Trophoblast cell (in vitro differentiated cells and primary cell): ENCODE measurements around the gene FAAP100.

Experiments
- DNase-seq, 2 donors: peaks; one replicate each; pipeline ENCODE4 v3.0.0-alpha.2; 2016
- H2AFZ ChIP-seq: 2 replicates; pipeline ENCODE4 v1.6.1; 2013; ENCODE audit warnings: low read length, moderate library complexity, mild to moderate bottlenecking; ENCODE audit not compliant: insufficient read depth, poor library complexity
- H2AK5ac ChIP-seq: 2 replicates; pipeline ENCODE4 v1.6.1; 2013; ENCODE audit warnings: mild to moderate bottlenecking, low read length
- H2BK120ac ChIP-seq: 2 replicates; pipeline ENCODE4 v1.6.1; 2013; ENCODE audit warnings: low read length, mild to moderate bottlenecking, moderate library complexity; ENCODE audit not compliant: insufficient read depth, poor library complexity
- H2BK12ac ChIP-seq: 2 replicates; pipeline ENCODE4 v1.6.1; 2013; ENCODE audit warnings: mild to moderate bottlenecking, low read length, moderate library complexity
- H2BK5ac ChIP-seq: 2 replicates; pipeline ENCODE4 v1.6.1; 2013; ENCODE audit warnings: low read length, low read depth, moderate library complexity, mild to moderate bottlenecking; ENCODE audit not compliant: poor library complexity
- H3K14ac ChIP-seq: 2 replicates; pipeline ENCODE4 v1.6.1; 2013; ENCODE audit warnings: mild to moderate bottlenecking, low read length
- H3K18ac ChIP-seq: 2 replicates; pipeline ENCODE4 v1.6.1; 2013; ENCODE audit warnings: mild to moderate bottlenecking, low read length
- H3K23ac ChIP-seq: 2 replicates; pipeline ENCODE4 v1.6.1; 2013; ENCODE audit warnings: low read length
- H3K27ac ChIP-seq: 2 replicates; pipeline ENCODE4 v1.5.1; 2013; ENCODE audit warnings: low read depth, mild to moderate bottlenecking, inconsistent platforms, low read length, moderate library complexity
- H3K27me3 ChIP-seq: 2 replicates; pipeline ENCODE4 v1.6.1; 2013; ENCODE audit warnings: inconsistent platforms, mild to moderate bottlenecking, low read length, moderate library complexity; ENCODE audit not compliant: insufficient read depth
- H3K36me3 ChIP-seq, 2 experiments: 1 replicate in 1 of 2; 2 replicates in 1 of 2; pipeline ENCODE4 v1.6.1; 2013; ENCODE audit warnings: low read length in 2 of 2, mild to moderate bottlenecking in 2 of 2, moderate library complexity in 1 of 2; ENCODE audit not compliant: insufficient read depth in 2 of 2, control insufficient read depth in 1 of 2
- H3K4ac ChIP-seq: 2 replicates; pipeline ENCODE4 v1.6.1; 2013; ENCODE audit warnings: low read depth, mild to moderate bottlenecking, low read length, moderate library complexity
- H3K4me1 ChIP-seq, 2 experiments: 1 replicate in 1 of 2; 2 replicates in 1 of 2; pipeline ENCODE4 v1.6.1; 2013; ENCODE audit warnings: low read length in 2 of 2, mild to moderate bottlenecking in 2 of 2, moderate library complexity in 1 of 2; ENCODE audit not compliant: insufficient read depth in 2 of 2, control insufficient read depth in 1 of 2
- H3K4me2 ChIP-seq: 2 replicates; pipeline ENCODE4 v1.6.1; 2013; ENCODE audit warnings: inconsistent platforms, mild to moderate bottlenecking, low read length, moderate library complexity
- H3K4me3 ChIP-seq: 2 replicates; pipeline ENCODE4 v1.5.1; 2013; ENCODE audit warnings: mild to moderate bottlenecking, low read depth, low read length, inconsistent platforms
- H3K79me1 ChIP-seq: one replicate; pipeline ENCODE4 v1.6.1; 2013; ENCODE audit warnings: low read length
- H3K79me2 ChIP-seq: 2 replicates; pipeline ENCODE4 v1.6.1; 2013; ENCODE audit warnings: low read length, mild to moderate bottlenecking; ENCODE audit not compliant: control insufficient read depth, insufficient read depth, poor library complexity
- H3K9ac ChIP-seq: 2 replicates; pipeline ENCODE4 v1.6.1; 2013; ENCODE audit warnings: mild to moderate bottlenecking, low read length
- H3K9me3 ChIP-seq: 2 replicates; pipeline ENCODE4 v1.6.1; 2013; ENCODE audit warnings: low read depth, mild to moderate bottlenecking, control low read depth, inconsistent platforms, low read length; ENCODE audit not compliant: insufficient read depth
- H4K12ac ChIP-seq: 2 replicates; pipeline ENCODE4 v1.6.1; 2013; ENCODE audit warnings: low read depth, mild to moderate bottlenecking, low read length, moderate library complexity
- H4K8ac ChIP-seq: 2 replicates; pipeline ENCODE4 v1.6.1; 2013; ENCODE audit warnings: low read depth, mild to moderate bottlenecking, low read length, moderate library complexity
- H4K91ac ChIP-seq: one replicate; pipeline ENCODE4 v1.6.1; 2013; ENCODE audit warnings: low read depth, mild to moderate bottlenecking, low read length, moderate library complexity
- WGBS: extraction: QIAGEN DNeasy Blood & Tissue Kit; methylation state at CpG from one replicate; pipeline ENCODE4 v1.1.7; 2013; ENCODE audit warnings: missing lambda C conversion rate; ENCODE audit not compliant: insufficient read length, insufficient coverage; ENCODE audit errors: extremely low coverage; 5-methylcytosine and 5-hydroxymethylcytosine counted together

The FAAP100 gene

DNA sequence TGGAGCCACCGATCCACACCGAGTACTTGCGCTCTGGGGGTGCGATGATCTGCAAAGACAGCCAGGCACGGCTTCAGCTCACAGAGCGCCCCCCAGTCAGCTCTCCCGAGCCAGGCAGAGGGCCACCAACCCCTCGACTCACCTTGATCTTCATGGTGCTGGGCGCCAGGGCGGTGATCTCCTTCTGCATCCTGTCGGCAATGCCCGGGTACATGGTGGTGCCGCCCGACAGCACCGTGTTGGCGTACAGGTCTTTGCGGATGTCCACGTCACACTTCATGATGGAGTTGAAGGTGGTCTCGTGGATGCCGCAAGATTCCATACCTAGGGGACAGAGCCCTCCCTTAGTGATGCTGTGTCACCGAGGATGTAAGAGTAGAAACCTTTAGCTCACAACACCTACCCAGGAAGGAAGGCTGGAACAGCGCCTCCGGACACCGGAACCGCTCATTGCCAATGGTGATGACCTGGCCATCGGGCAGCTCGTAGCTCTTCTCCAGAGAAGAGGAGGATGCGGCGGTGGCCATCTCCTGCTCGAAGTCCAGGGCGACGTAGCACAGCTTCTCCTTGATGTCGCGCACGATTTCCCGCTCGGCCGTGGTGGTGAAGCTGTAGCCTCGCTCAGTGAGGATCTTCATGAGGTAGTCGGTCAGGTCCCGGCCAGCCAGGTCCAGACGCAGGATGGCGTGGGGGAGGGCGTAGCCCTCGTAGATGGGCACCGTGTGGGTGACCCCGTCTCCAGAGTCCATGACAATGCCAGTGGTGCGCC, 41.2 kb downstream of the FAAP100 start:
- no CpG with 5 or more reads among the region's 48 CpGs for WGBS
- no peak overlapping the region for H2AFZ ChIP-seq

DNA sequence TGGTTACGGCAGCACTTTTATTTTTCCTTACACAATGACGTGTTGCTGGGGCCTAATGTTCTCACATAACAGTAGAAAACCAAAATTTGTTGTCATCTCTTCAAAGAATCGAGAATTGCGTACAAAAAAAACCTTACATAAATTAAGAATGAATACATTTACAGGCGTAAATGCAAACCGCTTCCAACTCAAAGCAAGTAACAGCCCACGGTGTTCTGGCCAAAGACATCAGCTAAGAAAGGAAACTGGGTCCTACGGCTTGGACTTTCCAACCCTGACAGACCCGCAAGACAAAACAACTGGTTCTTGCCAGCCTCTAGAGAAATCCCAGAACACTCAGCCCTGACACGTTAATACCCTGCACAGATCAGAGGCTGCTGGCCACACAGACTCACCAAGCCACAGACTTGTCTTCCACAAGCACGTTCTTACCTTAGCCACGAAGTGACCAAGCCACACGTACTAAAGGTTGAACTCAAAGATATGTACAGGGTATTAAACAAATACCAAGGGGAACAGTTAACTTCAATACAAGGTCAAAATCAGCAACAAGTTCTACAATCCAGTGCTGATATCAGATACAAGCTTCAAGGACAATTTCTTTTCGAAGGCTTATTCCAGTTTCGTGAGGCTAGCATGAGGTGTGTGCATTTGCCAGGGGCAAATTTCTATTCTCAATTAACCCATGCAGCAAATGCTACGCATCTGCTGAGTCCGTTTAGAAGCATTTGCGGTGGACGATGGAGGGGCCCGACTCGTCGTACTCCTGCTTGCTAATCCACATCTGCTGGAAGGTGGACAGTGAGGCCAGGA, 42.0 kb downstream of the FAAP100 start:
- Histone ChIP-seq H3K4me1 (peaks cover 3 to 6% of the 10 kb centered on the region in 2 experiments), H3K79me2 (peaks cover 42% of the 10 kb centered on the region), H3K4me2 (peak overlapping the region; percentile 70), H3K36me3 (peaks cover 30 to 38% of the 10 kb centered on the region in 2 experiments), H4K91ac (no peak overlapping the region), H3K27me3 (no peaks in the 10 kb centered on the region), H4K12ac (no peak overlapping the region), H3K18ac (no peak overlapping the region), H3K23ac (no peak overlapping the region), H2BK12ac (no peak overlapping the region), H4K8ac (no peak overlapping the region), H3K9me3 (peaks cover 8% of the 10 kb centered on the region), H2BK120ac (no peak overlapping the region), H3K79me1 (peaks cover 26% of the 10 kb centered on the region), H2AFZ (no peak overlapping the region), H3K4me3 (peak overlapping the region; percentile 94), H3K4ac (peak overlapping the region; percentile 82), H2BK5ac (peak overlapping the region; percentile 22), H3K9ac (peak overlapping the region; percentile 90), H2AK5ac (no peak overlapping the region), H3K27ac (peak overlapping the region; percentile 10), H3K14ac (no peak overlapping the region)
- peak in 1 of 2 donors; percentile 39 for DNase-seq
- WGBS: no CpG with 5 or more reads among the region's 22 CpGs

More for the DNA sequence above, 41.2 kb downstream of the FAAP100 start:
- Histone ChIP-seq H3K23ac (no peak overlapping the region), H4K91ac (no peak overlapping the region), H3K9ac (peak overlapping the region; percentile 90), H3K27ac (no peak overlapping the region), H3K79me1 (peaks cover 29% of the 10 kb centered on the region), H3K79me2 (peaks cover 45% of the 10 kb centered on the region), H3K4me3 (peak overlapping the region; percentile 94), H2BK12ac (no peak overlapping the region), H3K14ac (no peak overlapping the region), H3K18ac (no peak overlapping the region), H3K27me3 (no peaks in the 10 kb centered on the region), H3K36me3 (peaks cover 30 to 38% of the 10 kb centered on the region in 2 experiments), H3K9me3 (peaks cover 8% of the 10 kb centered on the region), H3K4me2 (peak overlapping the region; percentile 70), H2AK5ac (no peak overlapping the region), H4K8ac (no peak overlapping the region), H3K4ac (peak overlapping the region; percentile 82), H4K12ac (no peak overlapping the region), H2BK5ac (no peak overlapping the region), H2BK120ac (no peak overlapping the region), H3K4me1 (peaks cover 10 to 11% of the 10 kb centered on the region in 2 experiments)
- DNase-seq: peak in 1 of 2 donors; percentile 24

DNA sequence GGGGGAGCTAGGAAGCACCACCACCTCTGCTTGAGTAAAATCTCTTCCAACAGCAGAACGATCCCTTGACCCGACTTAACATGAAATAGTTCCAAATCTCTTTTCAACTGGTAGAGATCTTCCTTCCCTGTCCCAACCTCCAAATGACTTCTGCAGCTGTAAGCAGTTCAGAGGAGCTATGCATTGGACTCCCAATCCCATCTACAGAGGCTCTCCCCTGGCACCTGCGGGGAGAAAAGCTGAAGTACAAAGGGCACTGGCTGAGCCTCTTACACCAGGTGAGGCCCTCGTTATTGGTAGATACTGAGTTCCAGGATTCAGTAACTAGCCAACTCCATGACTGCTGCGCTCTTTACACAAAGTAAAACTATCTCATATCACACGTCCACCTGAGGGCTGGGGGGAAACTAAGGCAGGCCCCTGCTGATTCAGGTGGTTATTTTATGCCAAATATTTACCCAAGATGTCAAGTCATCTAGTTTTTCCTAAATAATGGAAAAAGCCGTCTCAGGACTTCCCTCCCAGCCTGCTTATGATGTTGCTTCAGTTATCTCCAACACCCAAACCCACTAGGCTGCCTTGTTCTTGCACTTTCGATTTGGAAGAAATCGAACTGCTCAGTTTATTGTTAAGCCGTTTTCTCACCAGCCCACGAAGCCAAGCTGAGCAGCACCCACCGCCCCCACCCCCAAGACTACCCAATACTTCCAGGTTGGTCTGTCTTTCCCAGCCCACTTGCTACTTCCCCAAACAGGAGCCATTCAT, 42.8 kb downstream of the FAAP100 start:
- Histone ChIP-seq H3K36me3 (peaks cover 30 to 38% of the 10 kb centered on the region in 2 experiments), H2BK5ac (peak overlapping the region; percentile 22), H3K4me2 (peak overlapping the region; percentile 70), H3K14ac (no peak overlapping the region), H4K8ac (no peak overlapping the region), H3K18ac (no peak overlapping the region), H3K79me1 (peaks cover 21% of the 10 kb centered on the region), H4K12ac (no peak overlapping the region), H3K9me3 (peaks cover 8% of the 10 kb centered on the region), H3K4ac (peak overlapping the region; percentile 70), H3K27me3 (no peaks in the 10 kb centered on the region), H4K91ac (no peak overlapping the region), H2AFZ (no peak overlapping the region), H3K23ac (no peak overlapping the region), H3K4me1 (peaks cover 3 to 6% of the 10 kb centered on the region in 2 experiments), H3K9ac (peak overlapping the region; percentile 57), H3K79me2 (peaks cover 39% of the 10 kb centered on the region), H3K27ac (peak overlapping the region; percentile 10), H2BK120ac (no peak overlapping the region), H3K4me3 (peak overlapping the region; percentile 63), H2AK5ac (no peak overlapping the region), H2BK12ac (no peak overlapping the region)
- WGBS: no CpG with 5 or more reads among the region's 12 CpGs
- peak; percentile 48 to 63 for DNase-seq

DNA sequence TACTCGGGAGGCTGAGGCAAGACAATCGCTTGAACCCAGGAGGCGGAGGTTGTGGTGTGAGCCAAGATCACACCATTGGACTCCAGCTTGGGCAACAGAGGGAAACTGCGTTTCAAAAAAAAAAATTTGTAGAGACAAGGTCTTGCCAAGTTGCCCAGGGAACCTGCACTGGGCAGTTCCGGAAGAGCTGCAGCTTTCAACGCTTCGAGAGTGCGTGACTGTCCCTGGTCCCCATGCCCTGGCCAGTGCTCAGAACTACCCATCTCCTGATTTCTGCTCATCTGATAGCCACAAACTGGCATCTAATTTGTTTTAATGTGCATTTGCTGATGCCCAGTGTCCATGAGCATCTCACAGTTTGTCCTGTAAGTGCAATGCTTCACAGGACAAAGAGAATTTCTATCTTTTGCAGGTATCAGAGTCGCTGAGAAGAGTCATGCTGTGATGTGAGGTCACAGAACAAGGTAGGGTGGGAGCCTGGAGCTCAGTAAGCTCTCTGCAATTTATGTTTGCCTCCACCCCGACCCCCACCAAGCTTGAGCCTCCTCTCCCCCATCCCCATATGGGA, 43.4 kb downstream of the FAAP100 start:
- Histone ChIP-seq H3K79me2 (peaks cover 32% of the 10 kb centered on the region), H3K18ac (no peak overlapping the region), H3K4me2 (peak overlapping the region; percentile 70), H3K79me1 (peaks cover 15% of the 10 kb centered on the region), H3K4me1 (peaks cover 2 to 3% of the 10 kb centered on the region in 2 experiments), H3K36me3 (peaks cover 30 to 38% of the 10 kb centered on the region in 2 experiments), H3K4ac (no peak overlapping the region), H3K23ac (no peak overlapping the region), H3K27me3 (no peaks in the 10 kb centered on the region), H2AK5ac (no peak overlapping the region), H3K14ac (no peak overlapping the region), H3K27ac (no peak overlapping the region), H2BK5ac (no peak overlapping the region), H3K4me3 (no peak overlapping the region), H3K9me3 (peaks cover 8% of the 10 kb centered on the region), H4K91ac (no peak overlapping the region), H4K8ac (no peak overlapping the region), H2AFZ (no peak overlapping the region), H4K12ac (no peak overlapping the region), H2BK120ac (no peak overlapping the region), H3K9ac (no peak overlapping the region), H2BK12ac (no peak overlapping the region)
- DNase-seq: peak; percentile 46 to 77
- no CpG with 5 or more reads among the region's 10 CpGs for WGBS
